Stimulated activated memory B cell treated with anti-CD40 and anti-IgM and Interleukin-4, amounts not matched to agents 10 μg/mL and 1 μg/mL and 100 μg/mL, for 72 hours (primary cell): ENCODE measurements around the gene FCHSD2.

Experiments
- ATAC-seq: fragments of 150-1000 bp; cut with Tn5 transposase; 2 replicates; pipeline ENCODE4 v1.10.0; 2021
- H3K27ac Mint-ChIP-seq: one replicate; pipeline ENCODE4 v1.8.0; 2022; ENCODE audit warnings: mild to moderate bottlenecking, mixed read lengths
- H3K27me3 Mint-ChIP-seq: one replicate; pipeline ENCODE4 v1.8.0; 2022; ENCODE audit warnings: mixed read lengths
- H3K36me3 Mint-ChIP-seq: one replicate; pipeline ENCODE4 v1.8.0; 2022; ENCODE audit warnings: mixed read lengths
- H3K4me1 Mint-ChIP-seq: one replicate; pipeline ENCODE4 v1.8.0; 2022; ENCODE audit warnings: mixed read lengths
- H3K4me3 Mint-ChIP-seq: one replicate; pipeline ENCODE4 v1.8.0; 2022; ENCODE audit warnings: mild to moderate bottlenecking, moderate library complexity, mixed read lengths
- H3K9me3 Mint-ChIP-seq: one replicate; pipeline ENCODE4 v1.8.0; 2022; ENCODE audit warnings: mixed read lengths

FCHSD2 gene

GRCh38 chr11:73011126-73011817 is 130.8 kb downstream of the FCHSD2 start:
- H3K36me3 Mint-ChIP-seq, result peaks cover 76% of the 10 kb centered on the region

GRCh38 chr11:73009972-73010371 is 132.1 kb downstream of the FCHSD2 start:
- ATAC-seq, result no peak
- no peak overlapping the region for H3K4me3 Mint-ChIP-seq
- H3K27me3 Mint-ChIP-seq, result no peaks in the 10 kb centered on the region
- peaks cover 56% of the 10 kb centered on the region for H3K4me1 Mint-ChIP-seq
- H3K36me3 Mint-ChIP-seq, result peaks cover 84% of the 10 kb centered on the region
- peaks cover 22% of the 10 kb centered on the region for H3K9me3 Mint-ChIP-seq
- H3K27ac Mint-ChIP-seq, result peak overlapping the region; percentile 21

More at GRCh38 chr11:73011126-73011817, 130.8 kb downstream of the FCHSD2 start:
- ATAC-seq, result no peak
- Mint-ChIP-seq H3K27me3 (no peaks in the 10 kb centered on the region), H3K27ac (peak overlapping the region; percentile 32), H3K9me3 (peaks cover 18% of the 10 kb centered on the region), H3K4me1 (peaks cover 45% of the 10 kb centered on the region), H3K4me3 (no peak overlapping the region)

- Mint-ChIP-seq H3K4me3 (peak overlapping the region; percentile 0), H3K36me3 (peaks cover 56% of the 10 kb centered on the region), H3K27ac (peak overlapping the region; percentile 12), H3K9me3 (peaks cover 18% of the 10 kb centered on the region), H3K4me1 (peaks cover 63% of the 10 kb centered on the region), H3K27me3 (no peaks in the 10 kb centered on the region)
- ATAC-seq, result no peak
Measured at GRCh38 chr11:73004088-73004487, 138.0 kb downstream of the FCHSD2 start.

GRCh38 chr11:73003088-73003487 is 139.0 kb downstream of the FCHSD2 start:
- H3K27ac Mint-ChIP-seq, result peak overlapping the region; percentile 12
- ATAC-seq, result peak; percentile 72
- H3K4me1 Mint-ChIP-seq, result peaks cover 66% of the 10 kb centered on the region
- peaks cover 50% of the 10 kb centered on the region for H3K36me3 Mint-ChIP-seq
- peaks cover 15% of the 10 kb centered on the region for H3K9me3 Mint-ChIP-seq
- H3K27me3 Mint-ChIP-seq, result no peaks in the 10 kb centered on the region
- no peak overlapping the region for H3K4me3 Mint-ChIP-seq

- H3K27ac Mint-ChIP-seq, result peak overlapping the region; percentile 12
- H3K4me1 Mint-ChIP-seq, result peaks cover 69% of the 10 kb centered on the region
- H3K9me3 Mint-ChIP-seq, result peaks cover 15% of the 10 kb centered on the region
- H3K27me3 Mint-ChIP-seq, result no peaks in the 10 kb centered on the region
- H3K36me3 Mint-ChIP-seq, result peaks cover 52% of the 10 kb centered on the region
- no peak overlapping the region for H3K4me3 Mint-ChIP-seq
- no peak for ATAC-seq
Measured at GRCh38 chr11:73002214-73002613, 139.9 kb downstream of the FCHSD2 start.

- Mint-ChIP-seq H3K4me3 (no peak overlapping the region), H3K36me3 (peaks cover 48% of the 10 kb centered on the region), H3K4me1 (peaks cover 71% of the 10 kb centered on the region), H3K9me3 (peaks cover 15% of the 10 kb centered on the region), H3K27me3 (no peaks in the 10 kb centered on the region), H3K27ac (peak overlapping the region; percentile 12)
- ATAC-seq, result no peak
Measured at GRCh38 chr11:73001615-73002014, 140.5 kb downstream of the FCHSD2 start.

GRCh38 chr11:72998676-72999075 is 143.4 kb downstream of the FCHSD2 start:
- peaks cover 38% of the 10 kb centered on the region for H3K36me3 Mint-ChIP-seq
- no peaks in the 10 kb centered on the region for H3K9me3 Mint-ChIP-seq
- H3K4me3 Mint-ChIP-seq, result no peak overlapping the region
- peak overlapping the region; percentile 70 for H3K27ac Mint-ChIP-seq
- H3K4me1 Mint-ChIP-seq, result peaks cover 49% of the 10 kb centered on the region
- H3K27me3 Mint-ChIP-seq, result no peaks in the 10 kb centered on the region
- ATAC-seq, result no peak

GRCh38 chr11:72996959-72997358 is 145.2 kb downstream of the FCHSD2 start:
- Mint-ChIP-seq H3K4me3 (peak overlapping the region; percentile 38), H3K4me1 (peaks cover 38% of the 10 kb centered on the region), H3K27me3 (no peaks in the 10 kb centered on the region), H3K9me3 (no peaks in the 10 kb centered on the region), H3K27ac (peak overlapping the region; percentile 70), H3K36me3 (peaks cover 36% of the 10 kb centered on the region)
- no peak for ATAC-seq

- Mint-ChIP-seq H3K4me3 (no peak overlapping the region), H3K27me3 (no peaks in the 10 kb centered on the region), H3K4me1 (peaks cover 59% of the 10 kb centered on the region), H3K9me3 (no peaks in the 10 kb centered on the region), H3K36me3 (peaks cover 56% of the 10 kb centered on the region), H3K27ac (peak overlapping the region; percentile 62)
- ATAC-seq, result no peak
Measured at GRCh38 chr11:72989727-72990126, 152.4 kb downstream of the FCHSD2 start.

- no peak for ATAC-seq
- Mint-ChIP-seq H3K27ac (peak overlapping the region; percentile 62), H3K4me1 (peaks cover 59% of the 10 kb centered on the region), H3K4me3 (no peak overlapping the region), H3K9me3 (no peaks in the 10 kb centered on the region), H3K27me3 (no peaks in the 10 kb centered on the region), H3K36me3 (peaks cover 50% of the 10 kb centered on the region)
Measured at GRCh38 chr11:72988821-72989220, 153.3 kb downstream of the FCHSD2 start.

GRCh38 chr11:72985645-72986044 is 156.5 kb downstream of the FCHSD2 start:
- Mint-ChIP-seq H3K9me3 (no peaks in the 10 kb centered on the region), H3K36me3 (peaks cover 43% of the 10 kb centered on the region), H3K4me3 (no peak overlapping the region), H3K27ac (peak overlapping the region; percentile 64), H3K27me3 (no peaks in the 10 kb centered on the region), H3K4me1 (peaks cover 59% of the 10 kb centered on the region)
- no peak for ATAC-seq

GRCh38 chr11:72984453-72985077 is 157.6 kb downstream of the FCHSD2 start:
- Mint-ChIP-seq H3K36me3 (peaks cover 45% of the 10 kb centered on the region), H3K27me3 (no peaks in the 10 kb centered on the region), H3K4me3 (no peak overlapping the region)

GRCh38 chr11:72983560-72983959 is 158.6 kb downstream of the FCHSD2 start:
- Mint-ChIP-seq H3K27ac (no peak overlapping the region), H3K4me1 (peaks cover 61% of the 10 kb centered on the region), H3K9me3 (peaks cover under 1% of the 10 kb centered on the region), H3K4me3 (no peak overlapping the region), H3K36me3 (peaks cover 53% of the 10 kb centered on the region), H3K27me3 (no peaks in the 10 kb centered on the region)
- no peak for ATAC-seq

More at GRCh38 chr11:72984453-72985077, 157.6 kb downstream of the FCHSD2 start:
- ATAC-seq, result no peak
- Mint-ChIP-seq H3K27ac (no peak overlapping the region), H3K9me3 (no peaks in the 10 kb centered on the region), H3K4me1 (peaks cover 57% of the 10 kb centered on the region)

GRCh38 chr11:72981971-72982685 is 160.0 kb downstream of the FCHSD2 start:
- Mint-ChIP-seq H3K9me3 (peaks cover 3% of the 10 kb centered on the region), H3K36me3 (peaks cover 51% of the 10 kb centered on the region), H3K27ac (peak overlapping the region; percentile 49), H3K4me1 (peaks cover 49% of the 10 kb centered on the region), H3K27me3 (no peaks in the 10 kb centered on the region), H3K4me3 (no peak overlapping the region)
- ATAC-seq, result no peak

GRCh38 chr11:72981080-72981479 is 161.0 kb downstream of the FCHSD2 start:
- Mint-ChIP-seq H3K27ac (peak overlapping the region; percentile 63), H3K4me3 (no peak overlapping the region), H3K4me1 (peaks cover 46% of the 10 kb centered on the region), H3K36me3 (peaks cover 54% of the 10 kb centered on the region), H3K9me3 (peaks cover 3% of the 10 kb centered on the region), H3K27me3 (no peaks in the 10 kb centered on the region)
- ATAC-seq, result no peak
